ENCODE data around the gene RFLNA. TPM values are rescaled to one million over a fixed set of nuclear protein-coding genes. Genes with fewer than 3 reads are reported as not detected.

The RFLNA gene
- total RNA-seq, 1 experiment from 2014 or later = 10.6 TPM

GRCh38 chr12:124361996-124362395 lies 67.1 kb downstream of the RFLNA start:
- H4K91ac ChIP-seq (ENCODE audit: insufficient read length, low read depth, low read length) = no peak overlapping the region
- no peaks in the 10 kb centered on the region; the same call in 1 of the 2 replicates for H3K27me3 Mint-ChIP-seq (ENCODE audit: low read depth)
- H4K8ac ChIP-seq (replicated peaks; ENCODE audit: insufficient read length, low read depth, low read length) = no peak overlapping the region
- no peaks in the 10 kb centered on the region for H3K79me2 ChIP-seq (ENCODE audit: insufficient read depth, low read length)
- no peaks in the 10 kb centered on the region for H4K20me1 ChIP-seq (ENCODE audit: control insufficient read depth, insufficient read depth, insufficient read length)
- no peak overlapping the region for H3K4ac ChIP-seq (ENCODE audit: low read depth, low read length)
- no peak overlapping the region for H3K27ac ChIP-seq (ENCODE audit: insufficient read length, low read depth, low read length)
- H3K14ac ChIP-seq (ENCODE audit: insufficient read depth, low read length) = no peak overlapping the region; the same call in 1 of the 2 replicates
- H3K9me3 ChIP-seq (ENCODE audit: control insufficient read depth, low read depth, low read length) = no peaks in the 10 kb centered on the region
- H2BK20ac ChIP-seq (ENCODE audit: low read depth, low read length, poor library complexity, severe bottlenecking) = no peak overlapping the region
- H3K79me1 ChIP-seq (ENCODE audit: insufficient read depth, low read depth, low read length, poor library complexity, severe bottlenecking) = no peaks in the 10 kb centered on the region
- no peak overlapping the region for H2AK5ac ChIP-seq (ENCODE audit: insufficient read length, low read length)
- H3K9me3 Mint-ChIP-seq = no peaks in the 10 kb centered on the region; a peak in 1 of 5 replicates
- H3K4me2 ChIP-seq (ENCODE audit: insufficient read depth, insufficient read length, low read length) = no peak overlapping the region
- no peak overlapping the region for H3K4me3 Mint-ChIP-seq
- no peak overlapping the region for H2BK5ac ChIP-seq (ENCODE audit: insufficient read length, low read length)
- H3K23me2 ChIP-seq (ENCODE audit: insufficient read length, low read depth, low read length, poor library complexity, severe bottlenecking) = no peaks in the 10 kb centered on the region
- H3K4me1 Mint-ChIP-seq = no peaks in the 10 kb centered on the region
- H3K23ac ChIP-seq (ENCODE audit: insufficient read length, low read depth, low read length) = no peak overlapping the region
- H2BK12ac ChIP-seq (ENCODE audit: insufficient read length, low read depth, low read length) = no peak overlapping the region
- no peak overlapping the region for H3K56ac ChIP-seq (ENCODE audit: insufficient read length, low read depth, low read length)
- peak overlapping the region in 1 of 3 experiments; percentile 61; a peak in 1 of 7 replicates for H3K27ac Mint-ChIP-seq
- no peaks in the 10 kb centered on the region for H3K4me1 ChIP-seq (ENCODE audit: insufficient read depth, low read length)
- no peak for DNase-seq
- no peak overlapping the region for H3K18ac ChIP-seq (ENCODE audit: insufficient read length, low read depth, low read length)
- WGBS (ENCODE audit: extremely low coverage, insufficient read length, low lambda C conversion rate) = no CpG with 5 or more reads among the region's 15 CpGs
- no peak overlapping the region for H2BK120ac ChIP-seq (ENCODE audit: low read depth, low read length, poor library complexity, severe bottlenecking)
- no peak overlapping the region for H2AFZ ChIP-seq (ENCODE audit: low read length)
- peaks cover 17 to 40% (median 39%) of the 10 kb centered on the region in 3 experiments for H3K36me3 Mint-ChIP-seq (ENCODE audit: insufficient read depth in 1 of 3, low read depth in 3 of 3)
- no peak overlapping the region for H4K5ac ChIP-seq (ENCODE audit: insufficient read length, low read depth, low read length)
- TF ChIP-seq CTCF (conservative IDR thresholded peaks at IDR 0.05) = no peak
- H2BK15ac ChIP-seq (ENCODE audit: low read depth, low read length) = no peak overlapping the region
- H3K9ac ChIP-seq (ENCODE audit: extremely low read depth, insufficient read length, low read length) = no peak overlapping the region
- H3T11ph ChIP-seq (ENCODE audit: low read length) = no peak overlapping the region
- no peaks in the 10 kb centered on the region for H3K27me3 ChIP-seq (ENCODE audit: insufficient read depth, low read length)
